BJ (cell line): ENCODE measurements around the gene PRKD3. TPM values are rescaled to one million over a fixed set of nuclear protein-coding genes. Genes with fewer than 3 reads are reported as not detected.
A peak's percentile ranks its signal among the peaks of the same experiment; 100 is the strongest.

Experiments used
- CTCF ChIA-PET: fragments of 350-600 bp; formaldehyde crosslinking; extraction: SDS; loops from one replicate; lab custom pipeline; 2021; ENCODE audit warnings: antibody characterized with exemption, inconsistent platforms; lab: Yijun Ruan, JAX
- POLR2A ChIA-PET: fragments of 300-600 bp; sonication (Branson Sonifier 250); formaldehyde crosslinking; extraction: SDS; loops from one replicate; lab custom pipeline; 2021; ENCODE audit warnings: antibody characterized with exemption; lab: Charles Lee
- DNase-seq: peaks from one replicate; pipeline ENCODE4 v3.0.0-alpha.2; 2011; ENCODE audit warnings: low read depth
- H3K27me3 ChIP-seq: 2 replicates; pipeline ENCODE4 v1.6.0; 2011; ENCODE audit warnings: low read length; ENCODE audit not compliant: control insufficient read depth, insufficient read depth
- H3K36me3 ChIP-seq: 2 replicates; pipeline ENCODE4 v1.5.1; 2011; ENCODE audit warnings: low read length; ENCODE audit not compliant: control insufficient read depth, insufficient read depth
- H3K4me3 ChIP-seq: 2 replicates; pipeline ENCODE4 v1.5.1; 2011; ENCODE audit warnings: low read depth, mild to moderate bottlenecking, control low read depth, low read length
- CTCF ChIP-seq: IDR thresholded peaks from 2 replicates; pipeline ENCODE4 v1.5.1; 2011; ENCODE audit warnings: low read depth, mild to moderate bottlenecking, control low read depth, inconsistent platforms, low read length, moderate library complexity; ENCODE audit not compliant: insufficient read depth
- polyA minus RNA-seq: library from RNA; depleted of rRNA, polyadenylated mRNA; stranded (reverse); fragments of >200 nt; gene quantifications from 2 replicates; pipeline ENCODE4 v1.2.3, GENCODE V29; 2011; rRNA and poly(A)+ RNA removed
- polyA plus RNA-seq: library from polyadenylated mRNA; depleted of rRNA; stranded (reverse); fragments of >200 nt; gene quantifications from 2 replicates; pipeline ENCODE4 v1.2.3, GENCODE V29; 2011; rRNA removed

The PRKD3 gene
- polyA plus RNA-seq (12.7 and 21.9 TPM in 2 replicates), polyA minus RNA-seq (15.3 and 16.5 TPM in 2 replicates)

GRCh38 chr2:37324786-37325624 lies at the start of gene PRKD3:
TSS of gene PRKD3 (minus strand) at chr2:37324833. CDS start at chr2:37316524, 8,309 bp downstream.
- no peaks in the 10 kb centered on the region for H3K36me3 ChIP-seq
- ChIA-PET POLR2A (no interaction called here), CTCF (interaction anchor here (0.6 to 1.1 kb wide), 3 partner anchors 48 to 1052 kb away, joined by 3 read pairs; partner anchors contain the start of gene ATL2)
- peak within 1 kb of the TSS; percentile 83 for H3K4me3 ChIP-seq
- no peaks in the 10 kb centered on the region for H3K27me3 ChIP-seq
- DNase-seq: no peak
- TF ChIP-seq CTCF: no peak

- ChIA-PET POLR2A (no interaction called here), CTCF (no interaction called here)
- H3K36me3 ChIP-seq: no peaks in the 10 kb centered on the region
- no peak for DNase-seq
- TF ChIP-seq CTCF: no peak
- no peak overlapping the region for H3K4me3 ChIP-seq
- H3K27me3 ChIP-seq: no peaks in the 10 kb centered on the region
These were observed 47.4 kb upstream of the PRKD3 start for GRCh38 chr2:37372000-37372399.

GRCh38 chr2:37370666-37371065 lies 46.0 kb upstream of the PRKD3 start:
- ChIA-PET CTCF (interaction anchor here (0.8 kb wide), 1 partner anchor 596 kb away, joined by 3 read pairs; no protein-coding TSS in a partner anchor), POLR2A (no interaction called here)
- no peak for TF ChIP-seq CTCF
- peaks cover 2% of the 10 kb centered on the region; the same call in 1 of the 2 replicates for H3K27me3 ChIP-seq
- H3K36me3 ChIP-seq: no peaks in the 10 kb centered on the region
- no peak for DNase-seq
- no peak overlapping the region for H3K4me3 ChIP-seq

- H3K4me3 ChIP-seq: no peak overlapping the region
- POLR2A ChIA-PET: no interaction called here
- H3K27me3 ChIP-seq: peaks cover 2% of the 10 kb centered on the region; the same call in 1 of the 2 replicates
- no peak for DNase-seq
- H3K36me3 ChIP-seq: no peaks in the 10 kb centered on the region
- CTCF ChIA-PET: interaction anchor here (1.9 kb wide), 1 partner anchor 10 kb away, joined by 12 read pairs; no protein-coding TSS in a partner anchor
- no peak for TF ChIP-seq CTCF
These were observed 43.4 kb upstream of the PRKD3 start for GRCh38 chr2:37367984-37368383.

GRCh38 chr2:37367310-37367709 lies 42.7 kb upstream of the PRKD3 start:
- Histone ChIP-seq H3K27me3 (peaks cover 2% of the 10 kb centered on the region; the same call in 1 of the 2 replicates), H3K36me3 (no peaks in the 10 kb centered on the region), H3K4me3 (no peak overlapping the region)
- no peak for TF ChIP-seq CTCF
- DNase-seq: no peak
- ChIA-PET CTCF (interaction anchor here (1.9 kb wide), 1 partner anchor 11 kb away, joined by 12 read pairs; no protein-coding TSS in a partner anchor), POLR2A (no interaction called here)
